Tibial nerve (tissue), 4 donors: ENCODE data around the gene CHN2.

Experiments used
- EP300 ChIP-seq, 2 donors: sonication (generic); formaldehyde crosslinking; IDR thresholded peaks; one replicate each; pipeline ENCODE4 v1.6.1; 2017; ENCODE audit warnings: antibody characterized with exemption in 2 of 2, mild to moderate bottlenecking in 1 of 2
- POLR2A ChIP-seq, 2 donors: fragments of 450-650 bp; IDR thresholded peaks; one replicate each; pipeline ENCODE4 v1.6.1; 2017; ENCODE audit warnings: antibody characterized with exemption in 2 of 2, mild to moderate bottlenecking in 2 of 2, moderate library complexity in 2 of 2
- TF ChIP-seq, protein P1 (sequence below), 5 experiments: fragments of 200-600 bp in 3 of 5; fragments of 450-650 bp in 2 of 5; sonication (generic) in 3 of 5; IDR thresholded peaks; one replicate each; pipeline ENCODE4 v1.5.1; 2016 to 2019; ENCODE audit warnings: antibody characterized with exemption in 5 of 5, mild to moderate bottlenecking in 3 of 5, moderate library complexity in 2 of 5

DNA sequence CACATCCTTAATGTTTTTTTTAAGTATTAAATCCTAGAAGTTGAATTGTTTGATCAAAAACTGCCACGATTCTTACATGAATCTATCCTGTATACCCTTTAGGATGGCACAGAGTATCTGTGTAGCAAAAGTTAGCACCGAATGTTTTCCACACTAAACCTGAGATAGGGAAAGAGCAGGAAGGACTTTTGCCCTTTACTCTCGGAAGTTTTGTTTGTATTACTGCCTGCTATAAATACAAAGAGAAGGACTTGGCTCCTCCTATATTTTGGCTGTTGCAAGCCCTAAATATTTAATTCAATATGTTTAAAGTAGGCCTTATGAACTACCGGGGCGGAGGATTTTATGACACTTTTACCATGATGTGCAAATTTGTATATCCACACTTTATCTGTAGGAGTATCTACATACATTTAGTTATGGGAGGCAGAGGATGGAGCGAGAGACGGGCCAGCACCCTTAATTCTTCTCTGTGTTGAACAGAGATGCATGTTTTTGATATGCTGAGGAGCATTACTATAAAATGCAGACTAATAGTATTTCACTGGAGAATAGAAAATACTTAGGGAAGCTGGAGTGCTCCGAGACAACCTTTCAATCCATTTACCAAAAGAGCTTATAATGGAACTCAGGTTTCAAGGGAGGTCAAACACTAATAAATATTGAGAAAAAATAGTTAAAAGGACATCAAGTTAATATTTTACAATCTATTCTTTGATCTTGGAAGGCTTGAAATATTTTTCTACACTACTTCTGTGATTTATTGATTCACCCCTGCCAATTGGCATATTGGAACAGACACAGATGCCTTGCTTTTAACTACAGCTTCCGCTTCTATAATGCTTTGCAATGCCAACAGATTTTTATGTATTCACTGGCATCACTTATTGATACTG is 97.4 kb downstream of the CHN2 start:
- TF ChIP-seq, protein P1, sequence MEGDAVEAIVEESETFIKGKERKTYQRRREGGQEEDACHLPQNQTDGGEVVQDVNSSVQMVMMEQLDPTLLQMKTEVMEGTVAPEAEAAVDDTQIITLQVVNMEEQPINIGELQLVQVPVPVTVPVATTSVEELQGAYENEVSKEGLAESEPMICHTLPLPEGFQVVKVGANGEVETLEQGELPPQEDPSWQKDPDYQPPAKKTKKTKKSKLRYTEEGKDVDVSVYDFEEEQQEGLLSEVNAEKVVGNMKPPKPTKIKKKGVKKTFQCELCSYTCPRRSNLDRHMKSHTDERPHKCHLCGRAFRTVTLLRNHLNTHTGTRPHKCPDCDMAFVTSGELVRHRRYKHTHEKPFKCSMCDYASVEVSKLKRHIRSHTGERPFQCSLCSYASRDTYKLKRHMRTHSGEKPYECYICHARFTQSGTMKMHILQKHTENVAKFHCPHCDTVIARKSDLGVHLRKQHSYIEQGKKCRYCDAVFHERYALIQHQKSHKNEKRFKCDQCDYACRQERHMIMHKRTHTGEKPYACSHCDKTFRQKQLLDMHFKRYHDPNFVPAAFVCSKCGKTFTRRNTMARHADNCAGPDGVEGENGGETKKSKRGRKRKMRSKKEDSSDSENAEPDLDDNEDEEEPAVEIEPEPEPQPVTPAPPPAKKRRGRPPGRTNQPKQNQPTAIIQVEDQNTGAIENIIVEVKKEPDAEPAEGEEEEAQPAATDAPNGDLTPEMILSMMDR (IDR thresholded peaks at IDR 0.05), result no peak
- TF ChIP-seq POLR2A (IDR thresholded peaks at IDR 0.05), result no peak
- no peak for TF ChIP-seq EP300 (IDR thresholded peaks at IDR 0.05)
